GM23338 (cell line): Measurements from ENCODE around the gene SLC2A2. TPM values are rescaled to one million over a fixed set of nuclear protein-coding genes. Genes with fewer than 3 reads are reported as not detected.

ENCODE experiments used
- ATAC-seq: fragments of 200-7000 bp; cut with Tn5 transposase; 3 replicates; pipeline ENCODE4 v1.9.1; 2020
- DNase-seq: peaks from one replicate; pipeline ENCODE4 v3.0.0-alpha.2; 2015; ENCODE audit warnings: low spot score
- H2AFZ ChIP-seq: fragments of 200-600 bp; sonication (generic); 2 replicates; pipeline ENCODE4 v1.8.0; 2016; ENCODE audit warnings: antibody characterized with exemption, mild to moderate bottlenecking, moderate library complexity
- H3F3A ChIP-seq: fragments of 200-600 bp; sonication (generic); replicated peaks from 2 replicates; pipeline ENCODE4 v1.8.0; 2017; ENCODE audit warnings: antibody characterized with exemption, mixed run types, low read depth
- H3K27ac ChIP-seq: fragments of 200-600 bp; sonication (generic); 2 replicates; pipeline ENCODE4 v1.6.1; 2016; ENCODE audit warnings: low read depth
- H3K27me3 ChIP-seq: fragments of 200-600 bp; sonication (generic); 2 replicates; pipeline ENCODE4 v1.8.0; 2016; ENCODE audit warnings: mild to moderate bottlenecking, mixed run types, moderate library complexity; ENCODE audit not compliant: insufficient read depth
- H3K36me3 ChIP-seq: fragments of 200-600 bp; sonication (generic); 2 replicates; pipeline ENCODE4 v1.8.0; 2016; ENCODE audit warnings: mild to moderate bottlenecking; ENCODE audit not compliant: insufficient read depth
- H3K4me1 ChIP-seq: fragments of 200-600 bp; sonication (generic); 2 replicates; pipeline ENCODE4 v1.8.0; 2016; ENCODE audit warnings: mild to moderate bottlenecking, moderate library complexity; ENCODE audit not compliant: insufficient read depth
- H3K4me2 ChIP-seq: fragments of 200-600 bp; sonication (generic); 2 replicates; pipeline ENCODE4 v1.7.1; 2017; ENCODE audit warnings: mixed run types
- H3K4me3 ChIP-seq: fragments of 200-600 bp; sonication (generic); 2 replicates; pipeline ENCODE4 v1.6.1; 2016; ENCODE audit warnings: mixed run types
- H3K79me2 ChIP-seq: fragments of 200-600 bp; sonication (generic); replicated peaks from 2 replicates; pipeline ENCODE4 v1.8.0; 2017; ENCODE audit warnings: mild to moderate bottlenecking; ENCODE audit not compliant: insufficient read depth
- H3K9me2 ChIP-seq: fragments of 200-600 bp; sonication (generic); 2 replicates; pipeline ENCODE4 v1.8.0; 2017; ENCODE audit not compliant: insufficient read depth
- H4K20me1 ChIP-seq: fragments of 200-600 bp; sonication (generic); replicated peaks from 2 replicates; pipeline ENCODE4 v1.8.0; 2017; ENCODE audit warnings: mild to moderate bottlenecking; ENCODE audit not compliant: insufficient read depth
- H3K27ac Mint-ChIP-seq: 2 replicates; pipeline ENCODE4 v1.8.0; 2020; ENCODE audit warnings: inconsistent platforms, mild to moderate bottlenecking, moderate library complexity, mixed read lengths
- H3K27me3 Mint-ChIP-seq: 3 replicates; pipeline ENCODE4 v1.8.0; 2022; ENCODE audit warnings: low read depth, mild to moderate bottlenecking, moderate library complexity, mixed read lengths, inconsistent platforms; ENCODE audit not compliant: insufficient read depth, poor library complexity
- H3K36me3 Mint-ChIP-seq: 3 replicates; pipeline ENCODE4 v1.8.0; 2021; ENCODE audit warnings: low read depth, mild to moderate bottlenecking, inconsistent platforms, moderate library complexity, mixed read lengths
- H3K4me1 Mint-ChIP-seq: 3 replicates; pipeline ENCODE4 v1.8.0; 2020; ENCODE audit warnings: mild to moderate bottlenecking, inconsistent platforms, mixed read lengths
- H3K4me3 Mint-ChIP-seq: 3 replicates; pipeline ENCODE4 v1.8.0; 2021; ENCODE audit warnings: moderate library complexity, mild to moderate bottlenecking, inconsistent platforms, mixed read lengths
- H3K9me3 Mint-ChIP-seq: 3 replicates; pipeline ENCODE4 v1.8.0; 2020; ENCODE audit warnings: moderate library complexity, mild to moderate bottlenecking, inconsistent platforms, mixed read lengths
- CREB1 ChIP-seq: fragments of 250-450 bp; sonication (Bioruptor Pico); IDR thresholded peaks from 2 replicates; pipeline ENCODE4 v1.5.0; 2020; ENCODE audit warnings: low read depth, mild to moderate bottlenecking, moderate library complexity
- ETS1 ChIP-seq: IDR thresholded peaks from 2 replicates; pipeline ENCODE4 v1.6.1; 2016; ENCODE audit warnings: antibody characterized with exemption
- EZH2phosphoT487 ChIP-seq: fragments of 200-600 bp; sonication (generic); IDR thresholded peaks from one replicate; pipeline ENCODE4 v1.8.1; 2018; ENCODE audit warnings: antibody characterized with exemption; ENCODE audit not compliant: unreplicated experiment
- POLR2AphosphoS5 ChIP-seq: IDR thresholded peaks from 2 replicates; pipeline ENCODE4 v1.6.1; 2016; ENCODE audit warnings: antibody characterized with exemption, low read depth
- ZNF462 ChIP-seq: fragments of 250-450 bp; sonication (Bioruptor Pico); IDR thresholded peaks from 2 replicates; pipeline ENCODE4 v1.5.0; 2020; ENCODE audit warnings: mild to moderate bottlenecking, moderate library complexity
- polyA plus RNA-seq: library from polyadenylated mRNA; unstranded; fragments of >200 nt; fragmentation: Nextera tagmentation; extraction: Ambion mirVana; gene quantifications from 2 replicates; pipeline ENCODE4 v1.2.1, GENCODE V29; 2016
- total RNA-seq: library from RNA; depleted of rRNA; stranded (reverse); fragments of >200 nt; shearing (Covaris generic); gene quantifications from 2 replicates; pipeline ENCODE4 v1.2.3, GENCODE V29; 2014

The SLC2A2 gene
- total and polyA plus RNA-seq, 2 experiments from 2014 or later: not detected

GRCh38 chr3:170967126-170967525 lies 59.4 kb downstream of the SLC2A2 start (continued):
- no peak for TF ChIP-seq CREB1 (CRISPR knock-in tag)
- TF ChIP-seq ETS1: no peak
- TF ChIP-seq ZNF462 (CRISPR knock-in tag): no peak
- no peak for TF ChIP-seq EZH2phosphoT487

DNA sequence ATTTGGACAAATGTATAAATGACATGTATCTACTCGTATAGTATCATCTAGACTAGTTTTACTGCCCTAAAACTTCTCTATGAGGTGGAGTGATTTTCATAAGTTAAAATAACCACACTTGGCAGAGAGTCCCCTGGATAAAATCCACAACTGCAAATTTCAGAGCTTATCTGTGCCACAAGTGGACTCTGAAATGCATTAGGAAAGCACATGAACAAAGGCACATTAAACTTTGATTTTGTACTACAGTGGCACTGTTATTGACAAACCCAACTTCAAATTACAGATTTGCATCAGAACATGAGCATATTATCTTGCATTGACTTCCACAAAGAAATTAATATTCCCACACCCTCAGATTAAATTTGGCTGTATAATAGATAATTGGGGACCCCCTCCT lies 60.0 kb downstream of the SLC2A2 start:
- Histone ChIP-seq H4K20me1 (no peaks in the 10 kb centered on the region), H3K27ac (no peak overlapping the region), H3K4me2 (no peak overlapping the region), H3K79me2 (no peaks in the 10 kb centered on the region), H3K4me3 (no peak overlapping the region), H3K36me3 (no peaks in the 10 kb centered on the region), H3K4me1 (no peaks in the 10 kb centered on the region), H3K27me3 (no peaks in the 10 kb centered on the region), H3F3A (no peaks in the 10 kb centered on the region), H2AFZ (no peak overlapping the region), H3K9me2 (no peaks in the 10 kb centered on the region)
- ATAC-seq: no peak
- no peaks in the 10 kb centered on the region for H3K27me3 Mint-ChIP-seq
- no peaks in the 10 kb centered on the region for H3K4me1 Mint-ChIP-seq
- H3K27ac Mint-ChIP-seq: no peak overlapping the region
- peaks cover 5% of the 10 kb centered on the region; the same call in 2 of the 3 replicates for H3K9me3 Mint-ChIP-seq
- DNase-seq: no peak
- no peak overlapping the region for H3K4me3 Mint-ChIP-seq
- no peaks in the 10 kb centered on the region for H3K36me3 Mint-ChIP-seq
- TF ChIP-seq POLR2AphosphoS5 (no peak), ZNF462 (CRISPR knock-in tag) (no peak)
